HCT116 (cell line): Measurements from ENCODE around the gene TEN1. TPM values are rescaled to one million over a fixed set of nuclear protein-coding genes. Genes with fewer than 3 reads are reported as not detected.

Experiments
- ATAC-seq: fragments of 200-7000 bp; cut with Tn5 transposase; 2 replicates; pipeline ENCODE4 v1.9.1; 2020; ENCODE audit warnings: mild to moderate bottlenecking, moderate library complexity
- BruUV-seq: library from RNA; stranded (reverse); fragments of 400-500 nt; replicated peaks from 2 replicates; lab custom pipeline; 2021; lab: Mats Ljungman, UMichigan
- CTCF ChIA-PET: fragments of 300-600 bp; sonication (Branson Sonifier 250); formaldehyde crosslinking; loops from one replicate; lab custom pipeline; 2021; ENCODE audit warnings: antibody characterized with exemption; lab: Charles Lee
- POLR2A ChIA-PET: fragments of 300-600, 350-600 bp; sonication (Branson Sonifier 250); formaldehyde crosslinking; loops from one replicate; lab custom pipeline; 2021; ENCODE audit warnings: antibody characterized with exemption; lab: Charles Lee
- RAD21 ChIA-PET, 2 experiments: fragments of 300-600 bp; sonication (Branson Sonifier 250); formaldehyde crosslinking; loops; one replicate each; lab custom pipeline; 2023; ENCODE audit warnings: low total read pairs in 2 of 2; ENCODE audit not compliant: uncharacterized antibody in 2 of 2, unreplicated experiment in 2 of 2, low non-redundant PET in 1 of 2; lab: Charles Lee
- DNase-seq: peaks from one replicate; pipeline ENCODE4 v3.0.0-alpha.2; 2010; ENCODE audit warnings: low read depth, low spot score
- H2AFZ ChIP-seq: fragments of 200-600 bp; shearing (Covaris generic), sonication (generic); 2 replicates; pipeline ENCODE4 v1.6.1; 2017; ENCODE audit warnings: low read depth, mixed run types, mixed read lengths, antibody characterized with exemption, low read length; ENCODE audit not compliant: poor library complexity, severe bottlenecking
- H3K27ac ChIP-seq: 2 replicates; pipeline ENCODE4 v1.5.1; 2012; ENCODE audit warnings: low read depth, low read length
- H3K27me3 ChIP-seq: fragments of 200-600 bp; sonication (generic); 2 replicates; pipeline ENCODE4 v1.6.1; 2016; ENCODE audit warnings: mixed run types, low read length, mixed read lengths; ENCODE audit not compliant: insufficient read depth
- H3K36me3 ChIP-seq, 2 experiments: fragments of 200-500 bp in 1 of 2; fragments of 200-600 bp in 1 of 2; sonication (Bioruptor generic) in 1 of 2; sonication (generic) in 1 of 2; 2 replicates each; pipeline versions ENCODE4 v1.5.1 to v1.6.1; 2014 to 2016; ENCODE audit warnings: low read length in 2 of 2, inconsistent platforms in 1 of 2, mixed read lengths in 1 of 2, mixed run types in 1 of 2; ENCODE audit not compliant: insufficient read depth in 2 of 2, control insufficient read depth in 1 of 2
- H3K4me1 ChIP-seq, 2 experiments: fragments of 200-600 bp in 1 of 2; sonication (generic) in 1 of 2; 2 replicates each; pipeline versions ENCODE4 v1.5.1 to v1.6.1; 2012 to 2017; ENCODE audit warnings: low read length in 2 of 2, inconsistent platforms in 1 of 2, mild to moderate bottlenecking in 1 of 2, mixed read lengths in 1 of 2, mixed run types in 1 of 2, moderate library complexity in 1 of 2; ENCODE audit not compliant: insufficient read depth in 2 of 2, control insufficient read depth in 1 of 2
- H3K4me2 ChIP-seq: fragments of 200-600 bp; sonication (generic); 2 replicates; pipeline ENCODE4 v1.6.1; 2017; ENCODE audit warnings: mixed run types, low read length, mixed read lengths
- H3K4me3 ChIP-seq, 2 experiments: fragments of 200-600 bp in 1 of 2; sonication (generic) in 1 of 2; replicated peaks in 1 of 2; 2 replicates each; pipeline ENCODE4 v1.5.1; 2011 to 2016; ENCODE audit warnings: low read length in 2 of 2, control low read depth in 1 of 2, low read depth in 1 of 2, mild to moderate bottlenecking in 1 of 2, mixed read lengths in 1 of 2, mixed run types in 1 of 2
- H3K79me2 ChIP-seq: fragments of 200-600 bp; sonication (generic); 2 replicates; pipeline ENCODE4 v1.6.1; 2017; ENCODE audit warnings: mild to moderate bottlenecking, mixed run types, low read length, moderate library complexity, mixed read lengths; ENCODE audit not compliant: insufficient read depth
- H3K9ac ChIP-seq: fragments of 200-600 bp; sonication (generic); 2 replicates; pipeline ENCODE4 v1.6.1; 2016; ENCODE audit warnings: low read length, mixed read lengths
- H3K9me2 ChIP-seq: fragments of 200-600 bp; sonication (generic), shearing (Covaris generic); 2 replicates; pipeline ENCODE4 v1.6.1; 2017; ENCODE audit warnings: mixed run types, mild to moderate bottlenecking, moderate library complexity; ENCODE audit not compliant: insufficient read depth
- H3K9me3 ChIP-seq, 2 experiments: fragments of 200-500 bp in 1 of 2; fragments of 200-600 bp in 1 of 2; sonication (Bioruptor generic) in 1 of 2; sonication (generic) in 1 of 2; 2 replicates each; pipeline ENCODE4 v1.6.1; 2014 to 2017; ENCODE audit warnings: low read length in 2 of 2, mixed read lengths in 2 of 2, inconsistent platforms in 1 of 2, low read depth in 1 of 2, mild to moderate bottlenecking in 1 of 2, mixed run types in 1 of 2, moderate library complexity in 1 of 2; ENCODE audit not compliant: control insufficient read depth in 1 of 2, insufficient read depth in 1 of 2
- H4K20me1 ChIP-seq: fragments of 200-600 bp; sonication (generic), shearing (Covaris generic); 2 replicates; pipeline ENCODE4 v1.6.1; 2017; ENCODE audit warnings: mixed run types, mild to moderate bottlenecking, moderate library complexity; ENCODE audit not compliant: insufficient read depth
- CTCF ChIP-seq, 3 experiments: fragments of 200-600 bp in 1 of 3; sonication (generic) in 1 of 3; IDR thresholded peaks in 2 of 3; conservative IDR thresholded peaks in 1 of 3; 2 replicates each; pipeline ENCODE4 v1.5.1; 2012 to 2017; ENCODE audit warnings: low read depth in 2 of 3, low read length in 2 of 3, antibody characterized with exemption in 1 of 3, borderline replicate concordance in 1 of 3, control low read depth in 1 of 3, mild to moderate bottlenecking in 1 of 3, mixed read lengths in 1 of 3, mixed run types in 1 of 3, moderate library complexity in 1 of 3; ENCODE audit not compliant: insufficient read depth in 1 of 3
- POLR2AphosphoS5 ChIP-seq: IDR thresholded peaks from 2 replicates; pipeline ENCODE4 v1.6.1; 2011; ENCODE audit warnings: mild to moderate bottlenecking, low read depth, low read length, moderate library complexity
- RAD21 ChIP-seq: IDR thresholded peaks from 2 replicates; pipeline ENCODE4 v1.6.1; 2012; ENCODE audit warnings: low read depth, mild to moderate bottlenecking
- TCF7L2 ChIP-seq: IDR thresholded peaks from 2 replicates; pipeline ENCODE4 v1.7.0; 2011; ENCODE audit warnings: borderline replicate concordance, inconsistent platforms; ENCODE audit not compliant: insufficient read depth, insufficient read length; ENCODE audit errors: extremely low read depth
- intact Hi-C: fragments of 100-400 bp; cut with micrococcal nuclease; formaldehyde crosslinking; loops from 2 replicates; pipeline ENCODE4 v1.10.0; 2022
- total RNA-seq: library from RNA; stranded (reverse); gene quantifications from one replicate; pipeline ENCODE4 v1.2.1, GENCODE V29; 2021; ENCODE audit not compliant: unreplicated experiment

Gene TEN1
- total RNA-seq, 1 experiment from 2014 or later: 18.5 TPM

GRCh38 chr17:76005263-76006149 is 26.5 kb downstream of the TEN1 start:
- H3K36me3 ChIP-seq: peaks cover 15 to 16% of the 10 kb centered on the region in 2 experiments; a peak in 2 of 4 replicates
- H2AFZ ChIP-seq: no peak overlapping the region
- H3K27me3 ChIP-seq: no peaks in the 10 kb centered on the region
- H3K9me2 ChIP-seq: no peaks in the 10 kb centered on the region
- peak; percentile 56 for DNase-seq
- peak overlapping the region; percentile 16; the same call in 1 of the 2 replicates for H3K27ac ChIP-seq
- no peak overlapping the region for H3K4me2 ChIP-seq
- TF ChIP-seq RAD21 (peak; percentile 97), TCF7L2 (no peak), POLR2AphosphoS5 (peak; percentile 53), CTCF (IDR thresholded peaks at IDR 0.05 in 2 of 3, conservative IDR thresholded peaks at IDR 0.05 in 1 of 3; ENCODE audit: borderline replicate concordance in 1 of 3, insufficient read depth in 1 of 3, low read depth in 2 of 3, low read length in 2 of 3) (peak; percentile 70 to 99 (median 92))
- RAD21 ChIA-PET: interaction anchor here (0.6 to 1.9 kb wide), 3 partner anchors 99 to 100 kb away, joined by 3 to 7 read pairs (median 5); partner anchors contain the start of gene MRPL38 (in 1 of the 2)
- intact Hi-C loops: loop anchor here (1.0 kb wide), 1 partner anchor 100 kb away; no protein-coding TSS in a partner anchor
- peaks cover 0 to 16% of the 10 kb centered on the region in 2 experiments; a peak in 2 of 4 replicates for H3K4me1 ChIP-seq
- no peaks in the 10 kb centered on the region for H3K9me3 ChIP-seq
- ATAC-seq: peak; percentile 82
- no peak overlapping the region for H3K4me3 ChIP-seq
- H3K9ac ChIP-seq: no peak overlapping the region
- CTCF ChIA-PET: interaction anchor here (0.7 to 7.1 kb wide), 13 partner anchors 9 to 274 kb away, joined by 3 to 68 read pairs (median 3); partner anchors contain the start of gene MRPL38
- POLR2A ChIA-PET: interaction anchor here (1.4 kb wide), 1 partner anchor 100 kb away, joined by 6 read pairs; the partner anchor contains the start of gene MRPL38
- H3K79me2 ChIP-seq: no peaks in the 10 kb centered on the region
- no TSS peak for BruUV-seq
- H4K20me1 ChIP-seq: no peaks in the 10 kb centered on the region
